ENCODE data around the gene CCDC192. TPM values are rescaled to one million over a fixed set of nuclear protein-coding genes. Genes with fewer than 3 reads are reported as not detected.

Gene CCDC192
- total RNA-seq, 4 donors from 2014 or later: 1.0 to 2.3 (median 1.1) TPM; not detected in 1

GRCh38 chr5:127909821-127910220, 206.6 kb downstream of the CCDC192 start:
- no peak for TF ChIP-seq CTCF (IDR thresholded peaks at IDR 0.05; ENCODE audit: low read depth)

- TF ChIP-seq CTCF (IDR thresholded peaks at IDR 0.05; ENCODE audit: low read depth): no peak
Observed at GRCh38 chr5:127910307-127910956, 207.2 kb downstream of the CCDC192 start.

GRCh38 chr5:127911619-127912018, 208.4 kb downstream of the CCDC192 start:
- no peak for TF ChIP-seq CTCF (IDR thresholded peaks at IDR 0.05; ENCODE audit: low read depth)

GRCh38 chr5:127912411-127912810, 209.2 kb downstream of the CCDC192 start:
- TF ChIP-seq CTCF (IDR thresholded peaks at IDR 0.05; ENCODE audit: low read depth): no peak

- TF ChIP-seq CTCF (IDR thresholded peaks at IDR 0.05; ENCODE audit: low read depth): no peak
Observed at GRCh38 chr5:127916885-127917573, 213.8 kb downstream of the CCDC192 start.

GRCh38 chr5:127919006-127919796, 216.0 kb downstream of the CCDC192 start:
- TF ChIP-seq CTCF (IDR thresholded peaks at IDR 0.05; ENCODE audit: low read depth): no peak

GRCh38 chr5:127919818-127920217, 216.6 kb downstream of the CCDC192 start:
- TF ChIP-seq CTCF (IDR thresholded peaks at IDR 0.05; ENCODE audit: low read depth): no peak
